HG03025 (cell line): ENCODE data around the gene COL5A1.

ENCODE experiments used
- ATAC-seq: cut with Tn5 transposase; IDR thresholded peaks from one replicate; pipeline ENCODE4 v1.9.1; 2021; ENCODE audit warnings: mild to moderate bottlenecking, moderate library complexity; ENCODE audit not compliant: unreplicated experiment, low FRiP score

Gene COL5A1

DNA sequence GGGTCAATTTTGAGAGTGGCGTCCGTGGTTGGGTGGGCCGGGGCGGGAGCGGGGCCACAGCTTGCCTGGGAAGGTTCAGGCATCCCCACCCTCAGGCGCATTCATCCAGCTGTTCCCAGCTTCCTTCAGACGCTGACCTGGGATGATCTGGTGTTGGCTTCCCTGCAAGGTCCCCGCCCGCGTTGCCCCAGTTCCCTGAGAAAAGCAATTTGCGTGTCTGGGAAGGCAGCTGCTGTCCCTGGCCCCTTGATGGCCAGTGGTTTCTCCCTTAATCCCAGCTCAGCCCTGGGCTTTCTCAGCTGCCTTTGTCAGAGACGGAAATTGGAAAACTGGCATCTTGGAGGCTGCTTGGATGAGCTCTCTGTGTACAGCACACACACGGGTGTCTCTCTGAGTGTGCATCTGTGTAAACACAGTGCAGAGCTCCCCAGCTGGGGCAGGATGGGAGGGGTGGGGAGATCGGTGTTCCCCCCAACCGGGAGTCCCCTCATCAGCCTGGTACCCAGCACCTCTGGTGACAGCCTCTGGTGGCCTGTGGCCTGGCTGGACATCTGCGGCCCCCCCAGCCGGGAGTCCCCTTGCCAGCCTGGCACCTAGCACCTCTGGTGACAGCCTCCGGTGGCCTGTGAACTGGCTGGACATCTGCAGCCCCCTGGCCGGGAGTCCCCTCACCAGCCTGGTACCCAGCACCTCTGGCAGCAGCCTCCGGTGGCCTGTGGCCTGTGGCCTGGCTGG lies 94.0 kb downstream of the COL5A1 start:
- no peak for ATAC-seq

GRCh38 chr9:134736791-134737497 lies 95.3 kb downstream of the COL5A1 start:
- ATAC-seq = no peak

DNA sequence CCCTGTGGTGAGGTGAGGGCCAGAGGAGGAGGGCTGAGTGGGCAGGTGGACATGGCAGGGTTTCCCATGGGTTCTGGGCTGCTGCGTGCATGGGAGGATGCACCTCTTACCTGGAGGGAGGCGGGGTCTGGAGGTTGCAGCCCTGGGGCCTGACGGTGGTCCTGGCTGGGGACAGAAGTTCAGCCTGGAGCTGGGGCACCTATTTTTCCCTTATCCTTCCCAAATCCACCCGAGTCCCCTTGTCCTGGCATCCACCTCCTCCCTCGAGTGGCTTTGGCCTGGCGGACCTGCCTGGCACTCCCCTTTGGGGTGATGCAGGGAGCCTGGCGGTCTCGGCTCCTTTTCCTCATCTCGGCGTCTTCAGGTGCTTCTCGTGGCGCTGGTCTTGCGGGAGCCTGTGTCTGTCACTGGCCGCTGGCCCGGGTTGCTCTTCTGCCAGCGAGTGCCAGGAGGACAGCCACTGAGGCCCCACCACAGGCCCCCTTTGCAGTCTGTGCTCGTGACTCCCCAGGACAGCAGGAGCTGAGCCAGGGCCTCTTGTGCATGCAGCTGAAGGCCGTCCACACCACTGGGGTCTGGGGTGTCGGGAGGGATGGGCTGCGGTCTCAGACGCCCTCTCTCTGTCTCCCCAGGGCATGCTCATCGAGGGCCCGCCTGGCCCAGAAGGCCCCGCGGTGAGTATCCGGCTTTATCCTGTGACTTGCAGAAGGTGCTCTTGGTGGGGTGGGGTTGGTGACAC lies 96.4 kb downstream of the COL5A1 start:
- ATAC-seq = no peak

DNA sequence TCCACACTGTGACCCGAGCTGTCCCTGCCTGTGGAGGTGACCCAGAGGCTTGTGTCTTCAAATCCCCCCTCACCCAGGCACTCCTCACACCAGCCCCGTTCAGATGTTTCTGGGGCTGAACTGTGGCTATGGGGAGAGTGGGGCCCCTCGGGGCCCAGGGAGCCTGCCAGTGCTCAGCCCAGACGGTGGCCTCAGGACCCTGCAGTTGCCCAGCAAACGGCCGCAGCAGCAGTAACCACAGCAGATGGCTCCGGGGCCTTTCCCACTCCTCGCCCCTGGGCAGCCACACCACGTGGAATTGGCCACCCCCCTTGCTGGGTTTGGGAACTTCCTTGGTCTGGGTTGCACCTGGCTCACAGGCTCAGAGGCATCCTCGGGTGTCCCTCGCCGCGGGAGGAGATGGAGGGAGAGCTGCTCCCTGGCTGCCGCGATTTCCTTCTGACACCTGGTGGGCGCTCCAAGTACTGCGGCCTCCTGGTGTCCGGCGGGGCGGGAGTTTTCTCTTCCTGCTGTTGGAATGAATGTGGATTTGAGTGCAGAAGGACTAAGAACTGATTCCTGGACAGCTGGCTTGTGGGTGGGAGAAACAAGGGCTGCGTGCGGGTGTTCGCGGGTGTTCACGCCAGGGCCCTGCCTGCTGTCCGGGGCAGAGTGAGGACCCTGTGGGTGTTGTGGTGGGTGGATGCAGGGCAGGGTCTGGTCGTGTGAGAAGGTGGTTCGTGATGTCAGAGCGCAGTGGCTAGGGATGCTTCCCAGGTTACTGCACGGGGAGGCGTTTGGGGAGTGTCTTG lies 97.5 kb downstream of the COL5A1 start:
- no peak for ATAC-seq

GRCh38 chr9:134739660-134739968 lies 98.0 kb downstream of the COL5A1 start:
- ATAC-seq = no peak

- no peak for ATAC-seq
Observed at GRCh38 chr9:134740071-134740470, 98.5 kb downstream of the COL5A1 start.

GRCh38 chr9:134741846-134742245 lies 100.2 kb downstream of the COL5A1 start:
- ATAC-seq = no peak

DNA sequence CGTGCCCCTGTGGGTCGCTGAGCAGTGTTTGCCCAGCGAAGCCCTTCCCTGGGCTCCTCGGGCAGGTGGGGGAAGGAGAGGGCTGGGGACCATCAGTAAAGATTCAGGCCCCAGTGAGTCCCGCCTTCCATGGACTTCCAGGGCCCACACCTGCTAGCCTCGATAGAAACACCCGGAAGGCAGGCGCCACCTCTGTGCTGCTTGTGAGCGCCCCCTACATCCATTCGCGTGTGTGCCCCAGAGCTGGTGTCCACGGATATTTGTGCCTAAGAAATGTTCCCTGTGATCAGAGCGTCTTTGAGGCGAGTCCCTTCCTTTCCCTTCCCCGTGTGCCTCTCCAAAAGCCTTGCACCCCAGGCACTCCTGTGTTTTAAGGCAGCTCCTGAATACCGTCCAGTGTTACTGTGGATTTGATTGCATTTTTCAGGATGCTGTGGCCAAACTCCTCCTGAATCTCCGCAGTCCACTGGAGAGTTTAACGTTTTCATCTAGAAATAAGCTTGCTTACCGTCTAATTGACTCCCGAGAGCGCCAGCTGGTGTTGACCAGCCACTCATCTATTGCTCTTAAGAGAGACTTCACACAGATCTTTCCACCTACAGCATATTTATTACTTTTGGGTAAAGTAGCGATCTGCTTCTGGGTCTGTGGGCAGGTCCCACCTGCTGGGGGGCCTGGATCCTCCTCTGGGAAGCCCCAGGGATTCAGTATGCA lies 101.4 kb downstream of the COL5A1 start:
- no peak for ATAC-seq

DNA sequence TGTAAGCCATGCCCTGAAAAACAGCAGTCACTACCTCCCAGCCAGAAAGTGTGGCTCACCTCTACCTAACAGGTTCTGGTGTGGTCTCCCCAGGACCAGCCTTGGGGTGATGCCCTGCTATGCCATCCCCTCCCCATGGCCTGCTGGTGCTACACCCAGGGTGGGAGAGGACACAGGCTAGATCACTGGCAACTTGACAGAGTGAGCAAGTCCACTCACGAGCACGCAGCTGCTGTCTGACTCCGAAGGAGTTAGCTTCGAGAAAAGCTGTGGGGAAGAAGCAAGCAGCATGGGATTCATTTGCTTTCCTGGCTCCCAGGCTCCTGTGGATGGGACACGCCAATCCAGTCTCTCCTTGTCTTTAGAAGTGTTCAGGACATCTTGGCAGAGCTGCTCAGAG lies 102.2 kb downstream of the COL5A1 start:
- ATAC-seq = no peak

DNA sequence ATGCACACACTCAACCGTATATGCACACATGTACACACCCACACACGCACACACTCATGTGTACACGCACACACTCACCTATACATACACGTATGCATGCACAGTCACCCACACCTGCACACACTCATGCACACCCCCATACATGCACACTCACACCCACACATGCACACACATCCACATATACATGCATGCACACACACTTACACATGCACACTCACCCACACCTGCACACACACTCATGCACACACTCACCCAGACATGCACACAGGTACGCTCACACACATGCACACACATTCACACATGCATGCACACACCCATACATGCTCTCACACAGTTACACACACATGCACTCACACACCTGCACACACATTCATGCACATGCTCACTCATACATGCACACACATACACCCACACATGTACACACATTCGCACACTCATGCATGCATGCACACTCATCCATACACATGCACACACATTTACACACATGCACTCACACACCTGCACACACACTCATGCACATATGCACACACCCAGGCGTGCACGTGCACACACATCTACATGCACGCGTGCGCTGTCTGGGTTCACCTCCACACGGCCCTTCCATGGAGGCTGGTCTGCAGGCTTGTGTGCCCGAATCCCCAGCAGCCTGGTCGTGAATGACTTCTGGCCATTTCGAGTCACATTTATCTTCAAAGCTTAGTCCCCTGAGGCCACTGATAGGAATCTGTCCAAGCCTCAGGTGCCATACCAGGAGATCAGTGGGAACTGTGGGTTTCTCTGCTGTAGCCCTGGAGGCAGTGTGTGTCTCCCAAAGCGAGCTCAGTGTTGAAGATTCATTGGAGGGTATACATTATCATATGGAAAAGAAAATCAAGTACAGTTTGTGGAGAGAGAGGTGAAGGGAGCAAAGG lies 103.0 kb downstream of the COL5A1 start:
- ATAC-seq = no peak

DNA sequence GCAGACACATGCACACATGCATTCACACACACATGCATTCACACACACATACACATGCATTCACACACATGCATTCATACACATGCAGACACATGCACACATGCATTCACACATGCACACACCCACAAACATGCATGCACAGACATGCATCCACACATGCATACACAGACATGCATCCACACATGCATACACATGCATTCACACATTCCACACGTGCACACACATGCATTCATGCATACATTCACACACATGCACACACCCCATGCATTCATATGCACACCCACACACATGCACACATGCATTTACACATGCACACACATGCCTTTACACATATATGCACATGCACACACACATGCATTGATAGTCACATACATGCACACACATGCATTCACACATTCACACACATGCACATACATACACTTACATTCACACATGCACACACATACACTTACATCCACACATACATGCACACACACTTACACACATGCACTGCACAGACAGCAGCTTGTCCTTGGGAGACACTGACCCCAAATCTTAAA lies 106.4 kb downstream of the COL5A1 start:
- no peak for ATAC-seq

GRCh38 chr9:134748591-134748990 lies 107.0 kb downstream of the COL5A1 start:
- ATAC-seq = no peak

DNA sequence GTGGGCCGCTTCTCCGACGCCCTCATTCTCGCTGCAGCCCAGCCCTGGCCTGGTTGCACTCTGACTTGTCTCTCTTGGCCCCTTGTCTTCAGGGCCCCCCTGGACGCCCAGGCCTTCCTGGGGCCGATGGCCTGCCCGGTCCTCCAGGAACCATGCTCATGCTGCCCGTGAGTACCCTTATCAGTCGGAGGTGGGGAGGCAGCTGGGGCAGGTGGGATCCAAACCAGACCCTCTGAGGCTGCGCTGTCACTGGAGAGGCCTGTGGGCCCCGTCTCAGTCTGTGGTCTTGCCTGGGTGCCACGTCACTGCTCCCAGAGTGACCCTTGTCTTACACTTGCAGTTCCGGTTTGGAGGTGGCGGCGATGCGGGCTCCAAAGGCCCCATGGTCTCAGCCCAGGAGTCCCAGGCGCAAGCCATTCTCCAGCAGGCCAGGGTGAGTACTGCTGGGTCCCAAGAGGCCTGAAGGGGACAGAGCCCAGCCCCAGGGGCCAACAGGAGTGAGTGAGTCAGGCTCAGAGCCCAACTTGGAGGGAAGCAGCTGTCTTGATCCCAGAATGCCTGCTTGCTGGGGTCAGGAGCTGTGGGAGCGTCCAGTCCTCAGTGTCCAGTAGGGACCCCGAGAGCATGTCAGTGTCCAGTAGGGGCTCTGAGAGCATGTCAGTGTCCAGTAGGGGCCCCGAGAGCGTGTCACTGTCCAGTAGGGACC lies 109.0 kb downstream of the COL5A1 start:
- ATAC-seq = no peak

- ATAC-seq = no peak
Observed at GRCh38 chr9:134751622-134752021, 110.0 kb downstream of the COL5A1 start.

- no peak for ATAC-seq
Observed at GRCh38 chr9:134752471-134753168, 111.0 kb downstream of the COL5A1 start.

DNA sequence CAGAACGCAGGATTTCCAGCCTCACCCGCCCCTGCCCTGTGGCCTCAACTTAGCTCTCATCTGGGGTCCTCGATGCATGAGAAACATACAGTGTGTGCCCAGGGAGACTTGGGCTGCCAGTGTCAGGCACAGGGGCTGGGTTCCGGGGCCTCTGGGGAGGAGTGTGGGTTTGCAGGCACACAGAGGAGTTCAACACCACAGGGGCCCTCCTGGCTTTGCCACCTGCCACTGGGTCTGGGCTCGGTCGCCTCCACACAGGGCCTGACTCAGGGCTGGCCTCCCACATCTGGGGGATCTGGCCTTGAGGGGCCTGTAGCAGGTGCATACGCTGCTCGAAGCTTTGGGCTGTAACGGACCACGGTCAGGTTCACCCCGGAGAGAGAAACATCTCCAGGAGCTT lies 111.6 kb downstream of the COL5A1 start:
- no peak for ATAC-seq

DNA sequence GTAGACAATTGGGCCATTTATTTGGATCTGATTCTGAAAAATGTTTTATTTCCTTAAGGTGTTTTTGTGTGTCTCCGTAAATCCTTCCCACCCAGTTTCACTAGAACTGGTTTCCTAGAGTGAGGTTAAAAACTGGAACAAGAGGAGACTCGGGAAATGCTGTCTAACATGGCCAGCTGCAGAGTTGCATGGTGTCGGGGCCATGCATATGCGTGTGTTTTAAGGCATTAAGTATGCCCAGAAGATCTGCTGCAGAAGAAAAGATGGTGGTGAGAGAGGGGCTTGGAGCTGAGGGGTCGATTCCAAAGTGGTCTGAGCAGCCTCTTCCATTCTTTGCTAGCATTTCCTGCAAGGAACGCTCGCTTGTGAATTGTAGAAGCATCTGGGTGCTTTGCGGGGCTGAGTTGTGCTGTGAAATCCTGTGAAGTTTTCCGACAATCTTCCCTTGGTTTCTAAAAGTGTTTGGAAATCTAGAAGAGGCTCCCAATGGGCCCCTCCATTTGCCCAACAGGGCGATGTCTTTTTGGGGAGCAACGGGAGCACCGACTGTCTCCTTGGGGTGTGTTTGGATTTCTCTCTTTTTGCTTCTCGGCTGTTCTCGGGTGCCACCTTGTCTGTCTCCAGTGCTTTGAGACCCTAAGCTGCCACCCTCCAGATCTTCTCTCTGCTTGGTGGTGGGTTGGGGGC lies 113.8 kb downstream of the COL5A1 start:
- no peak for ATAC-seq
